HCT116 (cell line): ENCODE results near the gene LTB4R2. TPM values are rescaled to one million over a fixed set of nuclear protein-coding genes. Genes with fewer than 3 reads are reported as not detected.

Source experiments
- ATAC-seq: fragments of 200-7000 bp; cut with Tn5 transposase; 2 replicates; pipeline ENCODE4 v1.9.1; 2020; ENCODE audit warnings: mild to moderate bottlenecking, moderate library complexity
- BruUV-seq: library from RNA; stranded (reverse); fragments of 400-500 nt; replicated peaks from 2 replicates; lab custom pipeline; 2021; lab: Mats Ljungman, UMichigan
- CTCF ChIA-PET: fragments of 300-600 bp; sonication (Branson Sonifier 250); formaldehyde crosslinking; loops from one replicate; lab custom pipeline; 2021; ENCODE audit warnings: antibody characterized with exemption; lab: Charles Lee
- POLR2A ChIA-PET: fragments of 300-600, 350-600 bp; sonication (Branson Sonifier 250); formaldehyde crosslinking; loops from one replicate; lab custom pipeline; 2021; ENCODE audit warnings: antibody characterized with exemption; lab: Charles Lee
- RAD21 ChIA-PET, 2 experiments: fragments of 300-600 bp; sonication (Branson Sonifier 250); formaldehyde crosslinking; loops; one replicate each; lab custom pipeline; 2023; ENCODE audit warnings: low total read pairs in 2 of 2; ENCODE audit not compliant: uncharacterized antibody in 2 of 2, unreplicated experiment in 2 of 2, low non-redundant PET in 1 of 2; lab: Charles Lee
- DNase-seq: peaks from one replicate; pipeline ENCODE4 v3.0.0-alpha.2; 2010; ENCODE audit warnings: low read depth, low spot score
- H2AFZ ChIP-seq: fragments of 200-600 bp; shearing (Covaris generic), sonication (generic); 2 replicates; pipeline ENCODE4 v1.6.1; 2017; ENCODE audit warnings: low read depth, mixed run types, mixed read lengths, antibody characterized with exemption, low read length; ENCODE audit not compliant: poor library complexity, severe bottlenecking
- H3K27ac ChIP-seq: 2 replicates; pipeline ENCODE4 v1.5.1; 2012; ENCODE audit warnings: low read depth, low read length
- H3K27me3 ChIP-seq: fragments of 200-600 bp; sonication (generic); 2 replicates; pipeline ENCODE4 v1.6.1; 2016; ENCODE audit warnings: mixed run types, low read length, mixed read lengths; ENCODE audit not compliant: insufficient read depth
- H3K36me3 ChIP-seq, 2 experiments: fragments of 200-500 bp in 1 of 2; fragments of 200-600 bp in 1 of 2; sonication (Bioruptor generic) in 1 of 2; sonication (generic) in 1 of 2; 2 replicates each; pipeline versions ENCODE4 v1.5.1 to v1.6.1; 2014 to 2016; ENCODE audit warnings: low read length in 2 of 2, inconsistent platforms in 1 of 2, mixed read lengths in 1 of 2, mixed run types in 1 of 2; ENCODE audit not compliant: insufficient read depth in 2 of 2, control insufficient read depth in 1 of 2
- H3K4me1 ChIP-seq, 2 experiments: fragments of 200-600 bp in 1 of 2; sonication (generic) in 1 of 2; 2 replicates each; pipeline versions ENCODE4 v1.5.1 to v1.6.1; 2012 to 2017; ENCODE audit warnings: low read length in 2 of 2, inconsistent platforms in 1 of 2, mild to moderate bottlenecking in 1 of 2, mixed read lengths in 1 of 2, mixed run types in 1 of 2, moderate library complexity in 1 of 2; ENCODE audit not compliant: insufficient read depth in 2 of 2, control insufficient read depth in 1 of 2
- H3K4me2 ChIP-seq: fragments of 200-600 bp; sonication (generic); 2 replicates; pipeline ENCODE4 v1.6.1; 2017; ENCODE audit warnings: mixed run types, low read length, mixed read lengths
- H3K4me3 ChIP-seq, 2 experiments: fragments of 200-600 bp in 1 of 2; sonication (generic) in 1 of 2; replicated peaks in 1 of 2; 2 replicates each; pipeline ENCODE4 v1.5.1; 2011 to 2016; ENCODE audit warnings: low read length in 2 of 2, control low read depth in 1 of 2, low read depth in 1 of 2, mild to moderate bottlenecking in 1 of 2, mixed read lengths in 1 of 2, mixed run types in 1 of 2
- H3K79me2 ChIP-seq: fragments of 200-600 bp; sonication (generic); 2 replicates; pipeline ENCODE4 v1.6.1; 2017; ENCODE audit warnings: mild to moderate bottlenecking, mixed run types, low read length, moderate library complexity, mixed read lengths; ENCODE audit not compliant: insufficient read depth
- H3K9ac ChIP-seq: fragments of 200-600 bp; sonication (generic); 2 replicates; pipeline ENCODE4 v1.6.1; 2016; ENCODE audit warnings: low read length, mixed read lengths
- H3K9me2 ChIP-seq: fragments of 200-600 bp; sonication (generic), shearing (Covaris generic); 2 replicates; pipeline ENCODE4 v1.6.1; 2017; ENCODE audit warnings: mixed run types, mild to moderate bottlenecking, moderate library complexity; ENCODE audit not compliant: insufficient read depth
- H3K9me3 ChIP-seq, 2 experiments: fragments of 200-500 bp in 1 of 2; fragments of 200-600 bp in 1 of 2; sonication (Bioruptor generic) in 1 of 2; sonication (generic) in 1 of 2; 2 replicates each; pipeline ENCODE4 v1.6.1; 2014 to 2017; ENCODE audit warnings: low read length in 2 of 2, mixed read lengths in 2 of 2, inconsistent platforms in 1 of 2, low read depth in 1 of 2, mild to moderate bottlenecking in 1 of 2, mixed run types in 1 of 2, moderate library complexity in 1 of 2; ENCODE audit not compliant: control insufficient read depth in 1 of 2, insufficient read depth in 1 of 2
- H4K20me1 ChIP-seq: fragments of 200-600 bp; sonication (generic), shearing (Covaris generic); 2 replicates; pipeline ENCODE4 v1.6.1; 2017; ENCODE audit warnings: mixed run types, mild to moderate bottlenecking, moderate library complexity; ENCODE audit not compliant: insufficient read depth
- EGR1 ChIP-seq: IDR thresholded peaks from 2 replicates; pipeline ENCODE4 v1.6.1; 2012; ENCODE audit warnings: low read depth
- ELF1 ChIP-seq: IDR thresholded peaks from 2 replicates; pipeline ENCODE4 v1.6.1; 2012; ENCODE audit warnings: low read depth, borderline replicate concordance
- FOSL1 ChIP-seq: IDR thresholded peaks from 2 replicates; pipeline ENCODE4 v1.6.1; 2012; ENCODE audit warnings: low read depth
- JUND ChIP-seq: IDR thresholded peaks from 2 replicates; pipeline ENCODE4 v1.6.1; 2012
- RAD21 ChIP-seq: IDR thresholded peaks from 2 replicates; pipeline ENCODE4 v1.6.1; 2012; ENCODE audit warnings: low read depth, mild to moderate bottlenecking
- SIN3A ChIP-seq: IDR thresholded peaks from 2 replicates; pipeline ENCODE4 v1.6.1; 2012; ENCODE audit warnings: low read depth
- intact Hi-C: fragments of 100-400 bp; cut with micrococcal nuclease; formaldehyde crosslinking; loops from 2 replicates; pipeline ENCODE4 v1.10.0; 2022
- total RNA-seq: library from RNA; stranded (reverse); gene quantifications from one replicate; pipeline ENCODE4 v1.2.1, GENCODE V29; 2021; ENCODE audit not compliant: unreplicated experiment
- TF ChIP-seq, protein P1 (sequence below), 3 experiments: fragments of 200-600 bp in 1 of 3; sonication (generic) in 1 of 3; IDR thresholded peaks in 2 of 3; conservative IDR thresholded peaks in 1 of 3; 2 replicates each; pipeline ENCODE4 v1.5.1; 2012 to 2017; ENCODE audit warnings: low read depth in 2 of 3, low read length in 2 of 3, antibody characterized with exemption in 1 of 3, borderline replicate concordance in 1 of 3, control low read depth in 1 of 3, mild to moderate bottlenecking in 1 of 3, mixed read lengths in 1 of 3, mixed run types in 1 of 3, moderate library complexity in 1 of 3; ENCODE audit not compliant: insufficient read depth in 1 of 3
- TF ChIP-seq, protein P2 (sequence below): IDR thresholded peaks from 2 replicates; pipeline ENCODE4 v1.6.1; 2012
- TF ChIP-seq, protein P3 (sequence below): IDR thresholded peaks from 2 replicates; pipeline ENCODE4 v1.6.1; 2012; ENCODE audit warnings: low read depth

Gene LTB4R2
- total RNA-seq, 1 experiment from 2014 or later: 15.4 TPM

DNA sequence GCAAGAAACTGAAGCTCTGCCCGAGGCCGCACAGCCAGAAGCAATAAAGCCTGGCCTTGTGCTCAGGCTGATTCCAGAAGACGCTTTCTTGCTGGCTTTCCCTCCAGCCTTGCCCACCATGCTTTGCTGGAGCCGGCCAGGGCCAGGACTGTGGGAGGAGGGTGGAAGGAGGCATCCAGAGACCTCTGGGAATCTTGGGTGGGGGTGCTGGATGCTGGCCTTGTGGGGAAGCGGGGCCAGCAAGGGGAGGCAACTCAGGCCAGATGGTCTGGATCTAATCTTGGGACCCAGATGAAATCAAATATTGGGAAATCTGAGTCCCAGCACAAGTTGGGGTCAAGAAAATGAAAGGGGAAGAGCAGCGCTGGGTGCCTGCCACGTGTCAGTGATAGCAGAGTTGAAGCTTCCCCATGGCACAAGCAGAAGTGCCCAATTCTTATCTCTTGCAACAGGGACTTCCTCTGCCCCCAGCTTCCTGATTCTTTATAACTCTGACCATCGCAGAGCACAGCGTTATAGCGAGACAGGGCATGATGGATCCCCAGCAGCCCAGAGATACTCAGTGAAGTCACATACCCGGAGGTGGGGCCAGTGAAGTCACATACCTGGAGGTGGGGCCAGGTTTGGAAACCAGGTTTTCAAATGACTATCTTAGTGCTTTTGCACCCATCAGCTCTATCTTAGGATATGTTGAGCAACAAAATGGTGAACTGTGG is 32.2 kb upstream of the LTB4R2 start:
- ATAC-seq (no peak), DNase-seq (no peak)
- H3K36me3 ChIP-seq: no peaks in the 10 kb centered on the region
- intact Hi-C loops: no loop called here
- RAD21 ChIA-PET: no interaction called here
- no peak overlapping the region for H2AFZ ChIP-seq
- H3K9me2 ChIP-seq: no peaks in the 10 kb centered on the region
- no peaks in the 10 kb centered on the region for H3K79me2 ChIP-seq
- H3K4me3 ChIP-seq: no peak overlapping the region
- H3K9ac ChIP-seq: no peak overlapping the region
- no peak overlapping the region for H3K27ac ChIP-seq
- H3K27me3 ChIP-seq: no peaks in the 10 kb centered on the region
- H3K4me2 ChIP-seq: no peak overlapping the region
- H4K20me1 ChIP-seq: no peaks in the 10 kb centered on the region
- peaks cover 4 to 5% of the 10 kb centered on the region in 2 experiments; a peak in 1 of 4 replicates for H3K4me1 ChIP-seq
- no TSS peak for BruUV-seq
- TF ChIP-seq, protein P1, sequence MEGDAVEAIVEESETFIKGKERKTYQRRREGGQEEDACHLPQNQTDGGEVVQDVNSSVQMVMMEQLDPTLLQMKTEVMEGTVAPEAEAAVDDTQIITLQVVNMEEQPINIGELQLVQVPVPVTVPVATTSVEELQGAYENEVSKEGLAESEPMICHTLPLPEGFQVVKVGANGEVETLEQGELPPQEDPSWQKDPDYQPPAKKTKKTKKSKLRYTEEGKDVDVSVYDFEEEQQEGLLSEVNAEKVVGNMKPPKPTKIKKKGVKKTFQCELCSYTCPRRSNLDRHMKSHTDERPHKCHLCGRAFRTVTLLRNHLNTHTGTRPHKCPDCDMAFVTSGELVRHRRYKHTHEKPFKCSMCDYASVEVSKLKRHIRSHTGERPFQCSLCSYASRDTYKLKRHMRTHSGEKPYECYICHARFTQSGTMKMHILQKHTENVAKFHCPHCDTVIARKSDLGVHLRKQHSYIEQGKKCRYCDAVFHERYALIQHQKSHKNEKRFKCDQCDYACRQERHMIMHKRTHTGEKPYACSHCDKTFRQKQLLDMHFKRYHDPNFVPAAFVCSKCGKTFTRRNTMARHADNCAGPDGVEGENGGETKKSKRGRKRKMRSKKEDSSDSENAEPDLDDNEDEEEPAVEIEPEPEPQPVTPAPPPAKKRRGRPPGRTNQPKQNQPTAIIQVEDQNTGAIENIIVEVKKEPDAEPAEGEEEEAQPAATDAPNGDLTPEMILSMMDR (IDR thresholded peaks at IDR 0.05 in 2 of 3, conservative IDR thresholded peaks at IDR 0.05 in 1 of 3; ENCODE audit: borderline replicate concordance in 1 of 3, insufficient read depth in 1 of 3, low read depth in 2 of 3, low read length in 2 of 3): no peak
- TF ChIP-seq, protein P2, sequence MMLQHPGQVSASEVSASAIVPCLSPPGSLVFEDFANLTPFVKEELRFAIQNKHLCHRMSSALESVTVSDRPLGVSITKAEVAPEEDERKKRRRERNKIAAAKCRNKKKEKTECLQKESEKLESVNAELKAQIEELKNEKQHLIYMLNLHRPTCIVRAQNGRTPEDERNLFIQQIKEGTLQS: no peak
- TF ChIP-seq, protein P3, sequence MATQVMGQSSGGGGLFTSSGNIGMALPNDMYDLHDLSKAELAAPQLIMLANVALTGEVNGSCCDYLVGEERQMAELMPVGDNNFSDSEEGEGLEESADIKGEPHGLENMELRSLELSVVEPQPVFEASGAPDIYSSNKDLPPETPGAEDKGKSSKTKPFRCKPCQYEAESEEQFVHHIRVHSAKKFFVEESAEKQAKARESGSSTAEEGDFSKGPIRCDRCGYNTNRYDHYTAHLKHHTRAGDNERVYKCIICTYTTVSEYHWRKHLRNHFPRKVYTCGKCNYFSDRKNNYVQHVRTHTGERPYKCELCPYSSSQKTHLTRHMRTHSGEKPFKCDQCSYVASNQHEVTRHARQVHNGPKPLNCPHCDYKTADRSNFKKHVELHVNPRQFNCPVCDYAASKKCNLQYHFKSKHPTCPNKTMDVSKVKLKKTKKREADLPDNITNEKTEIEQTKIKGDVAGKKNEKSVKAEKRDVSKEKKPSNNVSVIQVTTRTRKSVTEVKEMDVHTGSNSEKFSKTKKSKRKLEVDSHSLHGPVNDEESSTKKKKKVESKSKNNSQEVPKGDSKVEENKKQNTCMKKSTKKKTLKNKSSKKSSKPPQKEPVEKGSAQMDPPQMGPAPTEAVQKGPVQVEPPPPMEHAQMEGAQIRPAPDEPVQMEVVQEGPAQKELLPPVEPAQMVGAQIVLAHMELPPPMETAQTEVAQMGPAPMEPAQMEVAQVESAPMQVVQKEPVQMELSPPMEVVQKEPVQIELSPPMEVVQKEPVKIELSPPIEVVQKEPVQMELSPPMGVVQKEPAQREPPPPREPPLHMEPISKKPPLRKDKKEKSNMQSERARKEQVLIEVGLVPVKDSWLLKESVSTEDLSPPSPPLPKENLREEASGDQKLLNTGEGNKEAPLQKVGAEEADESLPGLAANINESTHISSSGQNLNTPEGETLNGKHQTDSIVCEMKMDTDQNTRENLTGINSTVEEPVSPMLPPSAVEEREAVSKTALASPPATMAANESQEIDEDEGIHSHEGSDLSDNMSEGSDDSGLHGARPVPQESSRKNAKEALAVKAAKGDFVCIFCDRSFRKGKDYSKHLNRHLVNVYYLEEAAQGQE: no peak
- TF ChIP-seq FOSL1 (no peak), RAD21 (no peak), SIN3A (no peak), ELF1 (no peak), EGR1 (no peak), JUND (no peak)
- no peaks in the 10 kb centered on the region for H3K9me3 ChIP-seq
- CTCF ChIA-PET: no interaction called here
- POLR2A ChIA-PET: no interaction called here
